Liver (tissue), 3 donors: ENCODE results near the gene MAP3K10.

Experiments
- ATF3 ChIP-seq: IDR thresholded peaks from 2 replicates; pipeline ENCODE4 v1.6.1; 2016; ENCODE audit warnings: antibody characterized with exemption
- CTCF ChIP-seq: fragments of 150-350 bp; IDR thresholded peaks from 2 replicates; pipeline ENCODE4 v1.5.1; 2017; ENCODE audit warnings: improper control_type of control experiment, low read depth, low read length; ENCODE audit not compliant: missing input control
- EGR1 ChIP-seq, 2 donors: IDR thresholded peaks; 2 replicates each; pipeline ENCODE4 v1.6.1; 2016 to 2018; ENCODE audit warnings: antibody characterized with exemption in 2 of 2, low read depth in 2 of 2
- NR2F2 ChIP-seq: IDR thresholded peaks from 2 replicates; pipeline ENCODE4 v1.6.1; 2016; ENCODE audit warnings: antibody characterized with exemption
- RAD21 ChIP-seq, 2 donors: IDR thresholded peaks; 2 replicates each; pipeline ENCODE4 v1.6.1; 2016; ENCODE audit warnings: antibody characterized with exemption in 2 of 2, mild to moderate bottlenecking in 2 of 2
- REST ChIP-seq: IDR thresholded peaks from 2 replicates; pipeline ENCODE4 v1.6.1; 2016; ENCODE audit warnings: antibody characterized with exemption, mild to moderate bottlenecking
- SP1 ChIP-seq: IDR thresholded peaks from 2 replicates; pipeline ENCODE4 v1.6.1; 2018; ENCODE audit warnings: antibody characterized with exemption, mild to moderate bottlenecking
- ZBTB33 ChIP-seq: IDR thresholded peaks from 2 replicates; pipeline ENCODE4 v1.6.1; 2016; ENCODE audit warnings: antibody characterized with exemption
- donor health status: healthy.
- donor health status: healthy.

GRCh38 chr19:40217027-40217810 lies 26.0 kb downstream of the MAP3K10 start:
- TF ChIP-seq CTCF = peak; percentile 26
- TF ChIP-seq ATF3 = no peak
- no peak for TF ChIP-seq EGR1 (IDR thresholded peaks at IDR 0.05; ENCODE audit: low read depth in 2 of 2)
- no peak for TF ChIP-seq ZBTB33
- peak; percentile 22 to 36 for TF ChIP-seq RAD21 (IDR thresholded peaks at IDR 0.05)
- TF ChIP-seq REST = no peak
- TF ChIP-seq NR2F2 = no peak
- TF ChIP-seq SP1 = no peak
